Measurements from ENCODE around the gene TMEM18.
A peak's percentile ranks its signal among the peaks of the same experiment; 100 is the strongest.

The TMEM18 gene

GRCh38 chr2:635687-636621 lies 41.3 kb downstream of the TMEM18 start:
- Histone ChIP-seq H3K9ac (peak overlapping the region; percentile 46 to 68 (median 61); a peak in 17 of 22 replicates), H3K4me2 (peak overlapping the region; percentile 80 to 96 (median 90)), H3K9me3 (replicated peaks in 1 of 11) (peaks cover 0 to 5% (median 0%) of the 10 kb centered on the region in 11 experiments; a peak in 3 of 22 replicates), H3K4me3 (peak overlapping the region; percentile 24 to 60 (median 48); a peak in 18 of 20 replicates), H4K20me1 (no peaks in the 10 kb centered on the region), H3K27ac (peak overlapping the region in 8 of 11 experiments; percentile 28 to 60 (median 48); a peak in 13 of 22 replicates), H3K27me3 (peaks cover 0 to 18% (median 0%) of the 10 kb centered on the region in 11 experiments; a peak in 7 of 22 replicates), H3K4me1 (peaks cover 5 to 47% (median 39%) of the 10 kb centered on the region in 10 experiments; a peak in 19 of 20 replicates), H3K36me3 (no peaks in the 10 kb centered on the region)
- no peak for TF ChIP-seq Cebpa-rat (IDR thresholded peaks at IDR 0.05)

- peaks cover 5 to 47% (median 39%) of the 10 kb centered on the region in 10 experiments; a peak in 19 of 20 replicates for H3K4me1 ChIP-seq
- H4K20me1 ChIP-seq = no peaks in the 10 kb centered on the region
- peaks cover 0 to 5% (median 0%) of the 10 kb centered on the region in 11 experiments; a peak in 3 of 22 replicates for H3K9me3 ChIP-seq (replicated peaks in 1 of 11)
- no peak overlapping the region for H3K4me3 ChIP-seq
- H3K9ac ChIP-seq = no peak overlapping the region; a peak in 1 of 22 replicates
- H3K27me3 ChIP-seq = peaks cover 0 to 18% (median 0%) of the 10 kb centered on the region in 11 experiments; a peak in 7 of 22 replicates
- no peak for TF ChIP-seq Cebpa-rat (IDR thresholded peaks at IDR 0.05)
- no peaks in the 10 kb centered on the region for H3K36me3 ChIP-seq
- H3K27ac ChIP-seq = no peak overlapping the region
- peak overlapping the region in 8 of 11 experiments; percentile 24 to 84 (median 48); a peak in 14 of 22 replicates for H3K4me2 ChIP-seq
Measured at GRCh38 chr2:634636-635388, 42.4 kb downstream of the TMEM18 start.

DNA sequence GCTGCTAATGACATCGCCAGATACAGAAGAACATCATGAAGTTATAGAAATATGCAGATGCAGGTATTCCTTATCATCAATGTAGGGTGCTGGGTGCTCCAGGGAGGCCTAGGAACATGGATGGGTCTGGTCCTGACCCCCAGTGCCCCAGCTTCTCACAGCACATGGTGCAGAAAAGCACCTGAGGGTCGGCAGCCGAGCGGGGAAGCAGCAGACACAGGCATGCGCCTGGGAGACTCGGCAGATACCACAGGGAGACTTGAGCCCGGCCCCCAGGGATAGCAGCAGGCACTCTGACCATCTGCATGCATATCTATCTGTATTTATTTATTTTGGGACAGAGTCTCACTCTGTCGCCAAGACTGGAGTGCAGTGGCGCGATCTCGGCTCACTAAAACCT lies 43.2 kb downstream of the TMEM18 start:
- H3K4me1 ChIP-seq = peaks cover 5 to 47% (median 39%) of the 10 kb centered on the region in 10 experiments; a peak in 19 of 20 replicates
- H4K20me1 ChIP-seq = no peaks in the 10 kb centered on the region
- H3K4me3 ChIP-seq = no peak overlapping the region
- peaks cover 0 to 18% (median 0%) of the 10 kb centered on the region in 11 experiments; a peak in 7 of 22 replicates for H3K27me3 ChIP-seq
- H3K9ac ChIP-seq = no peak overlapping the region
- peaks cover 0 to 3% (median 0%) of the 10 kb centered on the region in 11 experiments; a peak in 3 of 22 replicates for H3K9me3 ChIP-seq (replicated peaks in 1 of 11)
- no peaks in the 10 kb centered on the region for H3K36me3 ChIP-seq
- H3K27ac ChIP-seq = no peak overlapping the region
- TF ChIP-seq Cebpa-rat (IDR thresholded peaks at IDR 0.05) = no peak
- peak overlapping the region in 8 of 11 experiments; percentile 16 to 84 (median 48); a peak in 12 of 22 replicates for H3K4me2 ChIP-seq

DNA sequence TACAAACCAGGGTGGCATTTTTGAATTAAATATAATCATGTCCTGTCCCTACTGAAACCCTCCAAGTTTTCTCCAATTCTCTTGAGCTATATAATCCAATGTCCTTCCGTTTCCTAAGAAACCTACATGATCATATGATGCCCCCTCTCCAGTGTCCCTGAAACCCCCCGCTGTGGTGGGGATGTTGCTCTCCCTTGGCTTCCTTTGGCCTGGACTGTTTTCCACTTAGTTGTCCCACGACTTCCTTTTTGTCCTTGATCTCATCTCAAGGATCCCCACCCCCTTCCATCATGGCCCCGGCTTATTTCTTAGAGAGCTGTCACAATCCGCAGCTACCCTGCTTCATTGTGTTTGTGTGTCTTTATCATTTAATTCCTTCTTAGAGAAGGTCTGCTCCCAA lies 43.8 kb downstream of the TMEM18 start:
- H3K27me3 ChIP-seq = peaks cover 0 to 18% (median 0%) of the 10 kb centered on the region in 11 experiments; a peak in 7 of 22 replicates
- no peak overlapping the region for H3K4me3 ChIP-seq
- no peaks in the 10 kb centered on the region; a peak in 1 of 22 replicates for H3K9me3 ChIP-seq (replicated peaks in 1 of 11)
- no peaks in the 10 kb centered on the region for H4K20me1 ChIP-seq
- H3K4me1 ChIP-seq = peaks cover 5 to 47% (median 39%) of the 10 kb centered on the region in 10 experiments; a peak in 19 of 20 replicates
- H3K9ac ChIP-seq = no peak overlapping the region
- TF ChIP-seq Cebpa-rat (IDR thresholded peaks at IDR 0.05) = no peak
- peak overlapping the region in 5 of 11 experiments; percentile 41 to 84 (median 55); a peak in 6 of 22 replicates for H3K4me2 ChIP-seq
- no peak overlapping the region for H3K27ac ChIP-seq
- no peaks in the 10 kb centered on the region for H3K36me3 ChIP-seq

DNA sequence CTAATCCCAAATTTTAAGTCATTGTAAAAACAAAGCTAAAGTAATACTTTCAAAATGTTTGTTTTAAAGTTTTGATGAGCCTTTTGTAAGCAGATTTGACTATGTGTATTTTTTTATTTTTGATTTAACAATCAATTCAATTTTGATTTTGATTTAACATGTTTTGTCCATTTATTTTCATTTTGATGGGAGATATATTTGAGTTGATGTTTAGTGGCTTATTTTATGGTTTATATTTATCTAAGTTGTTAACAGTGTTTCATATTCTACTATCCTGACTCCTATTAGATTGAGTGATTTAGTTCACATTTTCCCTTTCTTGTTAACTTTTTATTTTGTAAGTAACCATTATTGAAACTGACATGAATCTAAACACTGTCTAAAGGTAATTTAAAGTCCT lies 44.7 kb downstream of the TMEM18 start:
- no peak overlapping the region for H3K4me2 ChIP-seq
- no peak overlapping the region for H3K9ac ChIP-seq
- H3K27ac ChIP-seq = no peak overlapping the region
- H3K27me3 ChIP-seq = peaks cover 0 to 18% (median 0%) of the 10 kb centered on the region in 11 experiments; a peak in 7 of 22 replicates
- no peaks in the 10 kb centered on the region for H4K20me1 ChIP-seq
- TF ChIP-seq Cebpa-rat (IDR thresholded peaks at IDR 0.05) = no peak
- peaks cover 5 to 41% (median 36%) of the 10 kb centered on the region in 10 experiments; a peak in 19 of 20 replicates for H3K4me1 ChIP-seq
- H3K9me3 ChIP-seq (replicated peaks in 1 of 11) = no peaks in the 10 kb centered on the region; a peak in 1 of 22 replicates
- H3K36me3 ChIP-seq = no peaks in the 10 kb centered on the region
- H3K4me3 ChIP-seq = no peak overlapping the region

DNA sequence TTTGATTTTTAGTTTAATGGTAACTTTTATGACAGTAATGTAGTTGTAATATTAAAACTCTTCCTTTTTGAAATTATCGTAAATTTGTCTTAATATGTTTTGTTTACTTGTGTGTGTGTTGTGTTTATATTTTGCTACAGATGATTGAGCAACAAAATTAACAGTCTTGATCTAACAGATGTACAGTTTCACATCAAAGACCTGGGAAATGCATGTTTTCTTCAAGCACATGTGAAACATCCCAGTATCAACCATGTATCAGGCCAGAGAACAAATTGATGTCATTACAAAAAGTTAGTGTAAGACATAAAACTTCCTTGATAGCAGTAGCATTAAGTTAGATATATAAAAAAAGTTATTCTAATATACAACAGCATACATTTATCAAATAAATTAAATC lies 45.5 kb downstream of the TMEM18 start:
- H3K4me1 ChIP-seq = peaks cover 5 to 35% (median 31%) of the 10 kb centered on the region in 10 experiments; a peak in 19 of 20 replicates
- H3K27ac ChIP-seq = no peak overlapping the region
- H3K9me3 ChIP-seq (replicated peaks in 1 of 11) = no peaks in the 10 kb centered on the region; a peak in 1 of 22 replicates
- no peak overlapping the region for H3K4me2 ChIP-seq
- H3K27me3 ChIP-seq = peaks cover 0 to 16% (median 0%) of the 10 kb centered on the region in 11 experiments; a peak in 7 of 22 replicates
- no peak overlapping the region for H3K9ac ChIP-seq
- H3K4me3 ChIP-seq = no peak overlapping the region
- no peaks in the 10 kb centered on the region for H4K20me1 ChIP-seq
- no peaks in the 10 kb centered on the region for H3K36me3 ChIP-seq
- TF ChIP-seq Cebpa-rat (IDR thresholded peaks at IDR 0.05) = no peak

- Histone ChIP-seq H3K4me2 (no peak overlapping the region), H4K20me1 (no peaks in the 10 kb centered on the region), H3K4me3 (no peak overlapping the region), H3K27ac (no peak overlapping the region), H3K36me3 (no peaks in the 10 kb centered on the region), H3K9me3 (replicated peaks in 1 of 11) (no peaks in the 10 kb centered on the region; a peak in 1 of 22 replicates), H3K4me1 (peaks cover 0 to 24% (median 20%) of the 10 kb centered on the region in 10 experiments; a peak in 14 of 20 replicates), H3K27me3 (peaks cover 0 to 5% (median 0%) of the 10 kb centered on the region in 11 experiments; a peak in 2 of 22 replicates), H3K9ac (no peak overlapping the region)
- no peak for TF ChIP-seq Cebpa-rat (IDR thresholded peaks at IDR 0.05)
Measured at GRCh38 chr2:630451-631320, 46.5 kb downstream of the TMEM18 start.

DNA sequence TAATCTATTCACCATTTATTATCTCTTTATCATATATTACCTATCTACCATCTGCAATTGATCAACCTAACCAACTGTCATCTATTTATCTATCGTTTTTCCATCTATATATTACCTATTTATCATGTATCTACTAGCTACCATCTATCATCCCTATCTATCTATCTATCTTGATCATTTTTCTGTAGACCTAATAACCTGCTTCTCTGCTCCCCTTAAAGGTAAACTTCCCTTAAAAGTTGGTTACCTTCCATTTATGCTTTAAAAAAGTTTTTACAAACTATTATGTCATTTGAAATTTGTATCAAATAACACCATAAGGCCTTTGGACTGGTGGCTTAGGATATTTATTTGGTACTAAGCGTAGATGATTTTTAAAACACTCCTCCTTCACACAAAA lies 47.2 kb downstream of the TMEM18 start:
- no peak overlapping the region for H3K9ac ChIP-seq
- H3K27me3 ChIP-seq = peaks cover 0 to 2% (median 0%) of the 10 kb centered on the region in 11 experiments; a peak in 1 of 22 replicates
- no peaks in the 10 kb centered on the region for H3K36me3 ChIP-seq
- no peak for TF ChIP-seq Cebpa-rat (IDR thresholded peaks at IDR 0.05)
- no peak overlapping the region for H3K27ac ChIP-seq
- H3K4me2 ChIP-seq = no peak overlapping the region
- peaks cover 0 to 17% (median 14%) of the 10 kb centered on the region in 10 experiments; a peak in 14 of 20 replicates for H3K4me1 ChIP-seq
- H3K4me3 ChIP-seq = no peak overlapping the region
- no peaks in the 10 kb centered on the region; a peak in 1 of 22 replicates for H3K9me3 ChIP-seq (replicated peaks in 1 of 11)
- no peaks in the 10 kb centered on the region for H4K20me1 ChIP-seq
